GM12878 (cell line): Measurements from ENCODE around the gene TLX2. TPM values are rescaled to one million over a fixed set of nuclear protein-coding genes. Genes with fewer than 3 reads are reported as not detected.

Source experiments
- ATF7 ChIP-seq: fragments of 450-650 bp; IDR thresholded peaks from 2 replicates; pipeline ENCODE4 v1.6.1; 2016; ENCODE audit warnings: low read depth, mild to moderate bottlenecking
- GATAD2B ChIP-seq: fragments of 450-650 bp; conservative IDR thresholded peaks from 2 replicates; pipeline ENCODE4 v1.6.1; 2017; ENCODE audit warnings: low read depth, mild to moderate bottlenecking, moderate library complexity
- HCFC1 ChIP-seq: fragments of 150-350 bp; IDR thresholded peaks from 2 replicates; pipeline ENCODE4 v1.6.1; 2014; ENCODE audit warnings: low read length
- IKZF2 ChIP-seq, 2 experiments: fragments of 450-650 bp; IDR thresholded peaks; 2 replicates each; pipeline ENCODE4 v1.6.1; 2017; ENCODE audit warnings: mild to moderate bottlenecking in 2 of 2, moderate library complexity in 2 of 2
- IRF4 ChIP-seq: IDR thresholded peaks from 2 replicates; pipeline ENCODE4 v1.6.1; 2011; ENCODE audit warnings: low read depth, low read length
- JUND ChIP-seq: IDR thresholded peaks from 2 replicates; pipeline ENCODE4 v1.6.1; 2012; ENCODE audit warnings: low read depth, mild to moderate bottlenecking, low read length, improper control_type of control experiment, moderate library complexity
- MLLT1 ChIP-seq: fragments of 450-650 bp; IDR thresholded peaks from 2 replicates; pipeline ENCODE4 v1.6.1; 2016; ENCODE audit warnings: mild to moderate bottlenecking
- NFXL1 ChIP-seq: fragments of 450-650 bp; IDR thresholded peaks from 2 replicates; pipeline ENCODE4 v1.6.1; 2017; ENCODE audit warnings: antibody characterized with exemption, mild to moderate bottlenecking, borderline replicate concordance
- NFYB ChIP-seq: IDR thresholded peaks from 2 replicates; pipeline ENCODE4 v1.6.1; 2011; ENCODE audit warnings: low read depth, mild to moderate bottlenecking, low read length, improper control_type of control experiment, moderate library complexity; ENCODE audit not compliant: insufficient read depth
- NKRF ChIP-seq: fragments of 450-650 bp; conservative IDR thresholded peaks from 2 replicates; pipeline ENCODE4 v1.6.1; 2017; ENCODE audit warnings: mild to moderate bottlenecking, moderate library complexity
- NR2F1 ChIP-seq: fragments of 450-650 bp; conservative IDR thresholded peaks from 2 replicates; pipeline ENCODE4 v1.6.1; 2017; ENCODE audit warnings: mild to moderate bottlenecking
- PKNOX1 ChIP-seq: fragments of 450-650 bp; IDR thresholded peaks from 2 replicates; pipeline ENCODE4 v1.6.1; 2016; ENCODE audit warnings: mild to moderate bottlenecking
- POLR2AphosphoS2 ChIP-seq: IDR thresholded peaks from 2 replicates; pipeline ENCODE4 v1.6.1; 2011; ENCODE audit warnings: low read depth, mild to moderate bottlenecking, low read length, improper control_type of control experiment, moderate library complexity
- POU2F2 ChIP-seq: IDR thresholded peaks from 3 replicates; pipeline ENCODE4 v1.6.1; 2011; ENCODE audit warnings: low read depth, mild to moderate bottlenecking, low read length, borderline replicate concordance
- RAD51 ChIP-seq: fragments of 450-650 bp; IDR thresholded peaks from 2 replicates; pipeline ENCODE4 v1.6.1; 2016; ENCODE audit warnings: moderate library complexity, mild to moderate bottlenecking, inconsistent platforms
- RBBP5 ChIP-seq: fragments of 200-600 bp; sonication (generic); conservative IDR thresholded peaks from 2 replicates; pipeline ENCODE4 v1.6.1; 2016
- RELA ChIP-seq: fragments of 450-650 bp; IDR thresholded peaks from 2 replicates; pipeline ENCODE4 v1.8.0; 2014; ENCODE audit warnings: borderline replicate concordance; ENCODE audit not compliant: partially characterized antibody
- RELB ChIP-seq: fragments of 450-650 bp; IDR thresholded peaks from 2 replicates; pipeline ENCODE4 v1.6.1; 2017; ENCODE audit warnings: low read depth, mild to moderate bottlenecking, moderate library complexity
- RFX5 ChIP-seq: IDR thresholded peaks from 2 replicates; pipeline ENCODE4 v1.6.1; 2011; ENCODE audit warnings: low read depth, low read length, improper control_type of control experiment
- SIN3A ChIP-seq: IDR thresholded peaks from 2 replicates; pipeline ENCODE4 v1.6.1; 2012; ENCODE audit warnings: low read depth, low read length, improper control_type of control experiment
- SMARCA5 ChIP-seq: fragments of 450-650 bp; IDR thresholded peaks from 2 replicates; pipeline ENCODE4 v1.6.1; 2017; ENCODE audit warnings: mild to moderate bottlenecking
- TCF12 ChIP-seq: IDR thresholded peaks from 2 replicates; pipeline ENCODE4 v1.6.1; 2011; ENCODE audit warnings: low read depth, mild to moderate bottlenecking, low read length
- polyA plus RNA-seq, 11 experiments: library from polyadenylated mRNA; depleted of rRNA in 4 of 11; unstranded in 6 of 11; stranded (reverse) in 5 of 11; fragments of >200 nt; fragmentation: Nextera tagmentation in 4 of 11; fragmentation: Illumina TruSeq in 1 of 11; extraction: Ambion mirVana in 4 of 11; extraction: Trizol in 1 of 11; gene quantifications; 1 replicate in 1 of 11; 2 replicates in 10 of 11; pipeline versions ENCODE4 v1.2.1 to v1.2.3, GENCODE V29; 2011 to 2016; ENCODE audit warnings: inconsistent platforms in 2 of 11, missing spikeins in 2 of 11, low read depth in 1 of 11
- total RNA-seq, 4 experiments: library from RNA; depleted of rRNA in 3 of 4; stranded (reverse); fragments of >200 nt in 3 of 4; fragmentation: Illumina TruSeq in 1 of 4; extraction: Trizol in 1 of 4; gene quantifications; 2 replicates each; pipeline versions ENCODE4 v1.2.1 to v1.2.3, GENCODE V29; 2013 to 2021

TLX2 gene
- total and polyA plus RNA-seq, 10 of the 15 experiments (the other 5 are each of a cell fraction or from before 2014, with no cell fraction given), result 0.06 to 5.5 (median 3.6) TPM; not detected in 1

- TF ChIP-seq RELB, result peak; percentile 75
- no peak for TF ChIP-seq JUND
- 0 out of 2 replicates have a peak, but pooled peaks have one; percentile 14 for TF ChIP-seq RAD51
- TF ChIP-seq RFX5, result 0 out of 2 replicates have a peak, but pooled peaks have one; percentile 29
- peak; percentile 91 for TF ChIP-seq RELA
- peak; percentile 91 for TF ChIP-seq NKRF
- TF ChIP-seq PKNOX1, result peak; percentile 8; the same call in 1 of the 2 replicates
- 0 out of 2 replicates have a peak, but pooled peaks have one; percentile 50 for TF ChIP-seq ATF7
- TF ChIP-seq IRF4, result 0 out of 2 replicates have a peak, but pooled peaks have one; percentile 23
- TF ChIP-seq NFYB, result no peak; the same call in 1 of the 2 replicates
- TF ChIP-seq NFXL1, result no peak
- peak; percentile 10; the same call in 1 of the 2 replicates for TF ChIP-seq GATAD2B
- peak; percentile 71; the same call in 1 of the 2 replicates for TF ChIP-seq POLR2AphosphoS2
- 0 out of 2 replicates have a peak, but pooled peaks have one; percentile 47 for TF ChIP-seq SMARCA5
- peak; percentile 5; the same call in 2 of the 3 replicates for TF ChIP-seq POU2F2
- TF ChIP-seq NR2F1, result peak; percentile 63
- TF ChIP-seq HCFC1, result no peak
- no peak for TF ChIP-seq RBBP5
- TF ChIP-seq TCF12, result peak; percentile 80; the same call in 1 of the 2 replicates
- peak; percentile 93 for TF ChIP-seq SIN3A
- peak; percentile 64 for TF ChIP-seq MLLT1
- peak in 1 of 2 experiments; percentile 17; a peak in 1 of 4 replicates for TF ChIP-seq IKZF2 (IDR thresholded peaks at IDR 0.05)
These were observed 16.3 kb downstream of the TLX2 start (continued) for GRCh38 chr2:74530239-74531187.
